Ishikawa (cell line): ENCODE measurements around the gene JMJD7.

Experiments
- CEBPB ChIP-seq: IDR thresholded peaks from 2 replicates; pipeline ENCODE4 v1.6.1; 2012
- EGR1 ChIP-seq: IDR thresholded peaks from 2 replicates; pipeline ENCODE4 v1.6.1; 2012
- EP300 ChIP-seq: IDR thresholded peaks from 2 replicates; pipeline ENCODE4 v1.6.1; 2012; ENCODE audit warnings: borderline replicate concordance
- TAF1 ChIP-seq: IDR thresholded peaks from 2 replicates; pipeline ENCODE4 v1.6.1; 2012; ENCODE audit warnings: low read depth, mild to moderate bottlenecking
- TCF12 ChIP-seq: IDR thresholded peaks from 2 replicates; pipeline ENCODE4 v1.6.1; 2012; ENCODE audit warnings: low read depth
- TEAD4 ChIP-seq: IDR thresholded peaks from 2 replicates; pipeline ENCODE4 v1.6.1; 2012
- ZBTB7A ChIP-seq: IDR thresholded peaks from 2 replicates; pipeline ENCODE4 v1.6.1; 2012; ENCODE audit warnings: low read depth
- TF ChIP-seq, protein P1 (sequence below): IDR thresholded peaks from 2 replicates; pipeline ENCODE4 v1.6.1; 2012
- TF ChIP-seq, protein P2 (sequence below): IDR thresholded peaks from 2 replicates; pipeline ENCODE4 v1.6.1; 2012

DNA sequence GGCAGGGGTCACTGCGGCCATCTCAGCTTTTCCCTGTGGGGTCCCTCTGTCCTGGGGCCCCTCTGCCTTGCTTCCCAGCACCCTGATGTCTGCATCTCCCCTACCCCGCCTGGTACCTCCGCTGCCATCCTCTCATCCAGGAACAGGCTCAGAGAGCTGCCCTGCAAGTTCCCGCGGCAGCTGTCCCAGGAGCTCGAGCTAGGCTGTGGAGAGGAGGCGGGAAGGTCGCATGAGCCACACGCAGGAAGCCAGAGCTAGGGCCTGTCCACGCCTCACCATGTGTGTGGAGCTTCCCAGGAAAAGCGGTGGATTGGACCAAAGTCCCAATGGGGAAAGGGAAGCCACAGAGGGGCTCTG, 23.3 kb downstream of the JMJD7 start:
- TF ChIP-seq CEBPB (no peak), EP300 (no peak), TEAD4 (no peak), EGR1 (no peak), TAF1 (no peak), ZBTB7A (no peak), TCF12 (no peak)
- TF ChIP-seq, protein P1, sequence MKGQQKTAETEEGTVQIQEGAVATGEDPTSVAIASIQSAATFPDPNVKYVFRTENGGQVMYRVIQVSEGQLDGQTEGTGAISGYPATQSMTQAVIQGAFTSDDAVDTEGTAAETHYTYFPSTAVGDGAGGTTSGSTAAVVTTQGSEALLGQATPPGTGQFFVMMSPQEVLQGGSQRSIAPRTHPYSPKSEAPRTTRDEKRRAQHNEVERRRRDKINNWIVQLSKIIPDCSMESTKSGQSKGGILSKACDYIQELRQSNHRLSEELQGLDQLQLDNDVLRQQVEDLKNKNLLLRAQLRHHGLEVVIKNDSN: no peak
- TF ChIP-seq, protein P2, sequence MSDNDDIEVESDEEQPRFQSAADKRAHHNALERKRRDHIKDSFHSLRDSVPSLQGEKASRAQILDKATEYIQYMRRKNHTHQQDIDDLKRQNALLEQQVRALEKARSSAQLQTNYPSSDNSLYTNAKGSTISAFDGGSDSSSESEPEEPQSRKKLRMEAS: no peak
